HEK293 (cell line): ENCODE results near the gene PRR19.

Source experiments
- BCL11A ChIP-seq: fragments of 450-650 bp; formaldehyde crosslinking; IDR thresholded peaks from 2 replicates; pipeline ENCODE4 v1.5.1; 2016; ENCODE audit warnings: low read depth, missing biosample characterization, missing genetic modification characterization
- BCL6B ChIP-seq: fragments of 450-650 bp; formaldehyde crosslinking; IDR thresholded peaks from 2 replicates; pipeline ENCODE4 v1.5.1; 2017; ENCODE audit warnings: missing biosample characterization, missing genetic modification characterization
- EGR2 ChIP-seq: fragments of 450-650 bp; formaldehyde crosslinking; IDR thresholded peaks from 2 replicates; pipeline ENCODE4 v1.5.1; 2016; ENCODE audit warnings: low read depth, missing biosample characterization, missing genetic modification characterization
- GLI4 ChIP-seq: fragments of 450-650 bp; formaldehyde crosslinking; IDR thresholded peaks from 2 replicates; pipeline ENCODE4 v1.5.1; 2016; ENCODE audit warnings: missing biosample characterization, missing genetic modification characterization
- KLF7 ChIP-seq: fragments of 450-650 bp; formaldehyde crosslinking; IDR thresholded peaks from 2 replicates; pipeline ENCODE4 v1.5.1; 2016; ENCODE audit warnings: missing biosample characterization, missing genetic modification characterization, borderline replicate concordance
- OVOL3 ChIP-seq: fragments of 450-650 bp; formaldehyde crosslinking; IDR thresholded peaks from 2 replicates; pipeline ENCODE4 v1.5.1; 2016; ENCODE audit warnings: missing biosample characterization, missing genetic modification characterization
- PRDM1 ChIP-seq: fragments of 450-650 bp; formaldehyde crosslinking; IDR thresholded peaks from 2 replicates; pipeline ENCODE4; 2016; ENCODE audit warnings: missing biosample characterization, missing genetic modification characterization
- RBAK ChIP-seq: fragments of 450-650 bp; formaldehyde crosslinking; IDR thresholded peaks from 2 replicates; pipeline ENCODE4 v1.5.1; 2016; ENCODE audit warnings: missing biosample characterization, missing genetic modification characterization
- SCRT1 ChIP-seq: fragments of 450-650 bp; formaldehyde crosslinking; IDR thresholded peaks from 2 replicates; pipeline ENCODE4 v1.5.1; 2016; ENCODE audit warnings: missing biosample characterization, missing genetic modification characterization, borderline replicate concordance
- SP3 ChIP-seq: fragments of 450-650 bp; formaldehyde crosslinking; IDR thresholded peaks from 2 replicates; pipeline ENCODE4 v1.5.1; 2016; ENCODE audit warnings: missing biosample characterization, missing genetic modification characterization
- TCF7L2 ChIP-seq: IDR thresholded peaks from 2 replicates; pipeline ENCODE4 v1.6.1; 2011; ENCODE audit warnings: low read depth, mild to moderate bottlenecking, inconsistent platforms, low read length, moderate library complexity, borderline replicate concordance
- ZBTB7A ChIP-seq: fragments of 450-650 bp; formaldehyde crosslinking; IDR thresholded peaks from 2 replicates; pipeline ENCODE4 v1.5.1; 2016; ENCODE audit warnings: low read depth, missing biosample characterization, missing genetic modification characterization
- ZFP69B ChIP-seq: fragments of 450-650 bp; formaldehyde crosslinking; IDR thresholded peaks from 2 replicates; pipeline ENCODE4 v1.5.1; 2016; ENCODE audit warnings: missing biosample characterization, missing genetic modification characterization
- ZNF114 ChIP-seq: fragments of 450-650 bp; formaldehyde crosslinking; IDR thresholded peaks from 2 replicates; pipeline ENCODE4 v1.5.0; 2017; ENCODE audit warnings: missing biosample characterization, missing genetic modification characterization
- ZNF132 ChIP-seq: fragments of 450-650 bp; formaldehyde crosslinking; IDR thresholded peaks from 2 replicates; pipeline ENCODE4 v1.5.1; 2017; ENCODE audit warnings: missing biosample characterization, missing genetic modification characterization, borderline replicate concordance
- ZNF138 ChIP-seq: fragments of 450-650 bp; formaldehyde crosslinking; IDR thresholded peaks from 2 replicates; pipeline ENCODE4 v1.5.1; 2016; ENCODE audit warnings: missing biosample characterization, missing genetic modification characterization, borderline replicate concordance
- ZNF140 ChIP-seq: fragments of 450-650 bp; formaldehyde crosslinking; IDR thresholded peaks from 2 replicates; pipeline ENCODE4 v1.5.1; 2016; ENCODE audit warnings: missing biosample characterization, missing genetic modification characterization
- ZNF146 ChIP-seq: fragments of 450-650 bp; formaldehyde crosslinking; IDR thresholded peaks from 2 replicates; pipeline ENCODE4 v1.5.1; 2016; ENCODE audit warnings: missing biosample characterization, missing genetic modification characterization
- ZNF26 ChIP-seq: fragments of 450-650 bp; formaldehyde crosslinking; IDR thresholded peaks from 2 replicates; pipeline ENCODE4 v1.5.1; 2016; ENCODE audit warnings: missing biosample characterization, missing genetic modification characterization
- ZNF302 ChIP-seq: fragments of 450-650 bp; formaldehyde crosslinking; IDR thresholded peaks from 2 replicates; pipeline ENCODE4 v1.5.1; 2016; ENCODE audit warnings: missing biosample characterization, missing genetic modification characterization, low read depth
- ZNF416 ChIP-seq: fragments of 450-650 bp; formaldehyde crosslinking; IDR thresholded peaks from 2 replicates; pipeline ENCODE4 v1.5.1; 2016; ENCODE audit warnings: missing biosample characterization, missing genetic modification characterization
- ZNF426 ChIP-seq: fragments of 450-650 bp; formaldehyde crosslinking; IDR thresholded peaks from 2 replicates; pipeline ENCODE4 v1.5.1; 2017; ENCODE audit warnings: missing biosample characterization, missing genetic modification characterization, mild to moderate bottlenecking, inconsistent platforms, moderate library complexity
- ZNF488 ChIP-seq: fragments of 450-650 bp; formaldehyde crosslinking; IDR thresholded peaks from 2 replicates; pipeline ENCODE4 v1.5.1; 2016; ENCODE audit warnings: missing biosample characterization, missing genetic modification characterization
- ZNF514 ChIP-seq: fragments of 450-650 bp; formaldehyde crosslinking; IDR thresholded peaks from 2 replicates; pipeline ENCODE4 v1.5.1; 2016; ENCODE audit warnings: missing biosample characterization, missing genetic modification characterization
- ZNF544 ChIP-seq: fragments of 450-650 bp; formaldehyde crosslinking; IDR thresholded peaks from 2 replicates; pipeline ENCODE4 v1.5.0; 2017; ENCODE audit warnings: missing biosample characterization, missing genetic modification characterization
- ZNF558 ChIP-seq: fragments of 450-650 bp; formaldehyde crosslinking; IDR thresholded peaks from 2 replicates; pipeline ENCODE4 v1.5.1; 2016; ENCODE audit warnings: missing biosample characterization, missing genetic modification characterization
- ZNF626 ChIP-seq: fragments of 450-650 bp; sonication (Bioruptor Pico); formaldehyde crosslinking; IDR thresholded peaks from 2 replicates; pipeline ENCODE4 v1.5.1; 2018; ENCODE audit warnings: missing biosample characterization, missing genetic modification characterization, inconsistent platforms
- ZNF670 ChIP-seq: fragments of 450-650 bp; formaldehyde crosslinking; IDR thresholded peaks from 2 replicates; pipeline ENCODE4 v1.5.1; 2016; ENCODE audit warnings: missing biosample characterization, missing genetic modification characterization, low read depth
- ZNF792 ChIP-seq: fragments of 450-650 bp; formaldehyde crosslinking; IDR thresholded peaks from 2 replicates; pipeline ENCODE4 v1.5.1; 2016; ENCODE audit warnings: missing biosample characterization, missing genetic modification characterization
- ZSCAN16 ChIP-seq: fragments of 450-650 bp; formaldehyde crosslinking; IDR thresholded peaks from 2 replicates; pipeline ENCODE4 v1.5.1; 2016; ENCODE audit warnings: missing biosample characterization, missing genetic modification characterization
- ZSCAN18 ChIP-seq: fragments of 450-650 bp; formaldehyde crosslinking; IDR thresholded peaks from 2 replicates; pipeline ENCODE4 v1.5.1; 2016; ENCODE audit warnings: missing biosample characterization, missing genetic modification characterization
- TF ChIP-seq, protein P1 (sequence below): fragments of 450-650 bp; formaldehyde crosslinking; IDR thresholded peaks from 2 replicates; pipeline ENCODE4 v1.5.1; 2016; ENCODE audit warnings: missing biosample characterization, missing genetic modification characterization
- TF ChIP-seq, protein P2 (sequence below): sonication (generic); formaldehyde crosslinking; IDR thresholded peaks from 2 replicates; pipeline ENCODE4 v1.8.1; 2022; ENCODE audit warnings: mild to moderate bottlenecking, moderate library complexity, missing genetic modification reagents

PRR19 gene

DNA sequence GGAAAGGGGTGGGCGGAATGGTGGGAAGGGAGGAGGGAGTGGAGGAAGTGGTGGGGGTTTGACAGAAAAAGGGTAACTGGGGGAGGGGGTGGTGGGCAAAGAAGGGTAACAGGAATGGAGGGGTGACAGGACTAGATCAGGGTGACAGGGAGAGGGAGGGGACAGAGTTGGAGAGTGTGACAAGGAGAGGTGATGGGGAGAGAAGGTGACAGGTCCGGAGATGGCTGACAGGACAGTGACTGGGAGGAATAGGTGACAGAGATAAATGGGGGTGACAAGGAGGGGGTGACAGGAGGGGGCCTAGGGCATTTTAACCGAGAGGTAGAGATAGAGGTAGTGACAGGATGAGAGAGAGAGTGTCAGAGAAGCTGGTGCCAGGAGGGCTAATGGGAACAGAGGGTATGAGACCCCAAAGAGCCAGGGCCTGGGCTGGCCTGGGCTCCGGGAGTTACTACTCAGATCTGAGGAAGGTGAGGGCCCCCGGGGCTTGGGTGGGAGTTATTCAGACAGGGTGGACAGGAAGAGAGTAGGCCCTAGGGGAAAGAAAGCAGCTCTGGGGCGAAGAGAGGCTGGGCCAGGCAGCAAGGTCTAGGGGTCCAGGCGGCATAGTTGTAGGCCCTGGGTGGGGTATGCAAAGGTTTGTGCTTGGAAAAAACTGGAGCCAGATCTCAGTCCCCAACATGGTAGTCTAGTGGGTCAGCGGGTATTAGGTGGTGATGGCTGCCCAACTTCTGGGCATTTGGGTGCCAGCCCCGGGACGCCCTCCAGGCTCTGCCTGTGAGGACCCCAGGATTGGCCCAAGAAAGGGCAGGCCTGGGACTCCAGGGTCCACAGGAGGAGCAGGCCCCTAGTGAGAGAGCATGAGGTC lies 32.2 kb upstream of the PRR19 start (continued):
- TF ChIP-seq, protein P1, sequence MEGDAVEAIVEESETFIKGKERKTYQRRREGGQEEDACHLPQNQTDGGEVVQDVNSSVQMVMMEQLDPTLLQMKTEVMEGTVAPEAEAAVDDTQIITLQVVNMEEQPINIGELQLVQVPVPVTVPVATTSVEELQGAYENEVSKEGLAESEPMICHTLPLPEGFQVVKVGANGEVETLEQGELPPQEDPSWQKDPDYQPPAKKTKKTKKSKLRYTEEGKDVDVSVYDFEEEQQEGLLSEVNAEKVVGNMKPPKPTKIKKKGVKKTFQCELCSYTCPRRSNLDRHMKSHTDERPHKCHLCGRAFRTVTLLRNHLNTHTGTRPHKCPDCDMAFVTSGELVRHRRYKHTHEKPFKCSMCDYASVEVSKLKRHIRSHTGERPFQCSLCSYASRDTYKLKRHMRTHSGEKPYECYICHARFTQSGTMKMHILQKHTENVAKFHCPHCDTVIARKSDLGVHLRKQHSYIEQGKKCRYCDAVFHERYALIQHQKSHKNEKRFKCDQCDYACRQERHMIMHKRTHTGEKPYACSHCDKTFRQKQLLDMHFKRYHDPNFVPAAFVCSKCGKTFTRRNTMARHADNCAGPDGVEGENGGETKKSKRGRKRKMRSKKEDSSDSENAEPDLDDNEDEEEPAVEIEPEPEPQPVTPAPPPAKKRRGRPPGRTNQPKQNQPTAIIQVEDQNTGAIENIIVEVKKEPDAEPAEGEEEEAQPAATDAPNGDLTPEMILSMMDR (tag by site-specific recombination) = no peak; the same call in 1 of the 2 replicates
- TF ChIP-seq KLF7 (tag by site-specific recombination) (0 out of 2 replicates have a peak, but pooled peaks have one; percentile 13), SCRT1 (tag by site-specific recombination) (no peak), EGR2 (tag by site-specific recombination) (peak; percentile 56), ZNF488 (tag by site-specific recombination) (0 out of 2 replicates have a peak, but pooled peaks have one; percentile 26), ZNF544 (tag by site-specific recombination) (no peak), ZNF426 (no peak), ZNF792 (no peak), SP3 (tag by site-specific recombination) (no peak), ZNF138 (tag by site-specific recombination) (no peak), OVOL3 (tag by site-specific recombination) (no peak), GLI4 (tag by site-specific recombination) (no peak), ZFP69B (tag by site-specific recombination) (0 out of 2 replicates have a peak, but pooled peaks have one; percentile 35), PRDM1 (peak; percentile 91), RBAK (tag by site-specific recombination) (peak; percentile 51; the same call in 1 of the 2 replicates), ZNF26 (no peak), ZNF302 (no peak), ZNF114 (no peak), ZNF514 (tag by site-specific recombination) (no peak), TCF7L2 (no peak), ZNF558 (tag by site-specific recombination) (no peak), ZNF146 (0 out of 2 replicates have a peak, but pooled peaks have one; percentile 7), ZNF626 (tag by site-specific recombination) (no peak), BCL11A (no peak), BCL6B (tag by site-specific recombination) (no peak), ZBTB7A (tag by site-specific recombination) (peak; percentile 67; the same call in 1 of the 2 replicates), ZNF416 (tag by site-specific recombination) (no peak; the same call in 1 of the 2 replicates), ZSCAN18 (tag by site-specific recombination) (no peak), ZNF132 (tag by site-specific recombination) (no peak), ZSCAN16 (tag by site-specific recombination) (no peak), ZNF140 (no peak), ZNF670 (no peak)
- TF ChIP-seq, protein P2, sequence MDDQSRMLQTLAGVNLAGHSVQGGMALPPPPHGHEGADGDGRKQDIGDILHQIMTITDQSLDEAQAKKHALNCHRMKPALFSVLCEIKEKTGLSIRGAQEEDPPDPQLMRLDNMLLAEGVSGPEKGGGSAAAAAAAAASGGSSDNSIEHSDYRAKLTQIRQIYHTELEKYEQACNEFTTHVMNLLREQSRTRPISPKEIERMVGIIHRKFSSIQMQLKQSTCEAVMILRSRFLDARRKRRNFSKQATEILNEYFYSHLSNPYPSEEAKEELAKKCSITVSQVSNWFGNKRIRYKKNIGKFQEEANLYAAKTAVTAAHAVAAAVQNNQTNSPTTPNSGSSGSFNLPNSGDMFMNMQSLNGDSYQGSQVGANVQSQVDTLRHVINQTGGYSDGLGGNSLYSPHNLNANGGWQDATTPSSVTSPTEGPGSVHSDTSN (CRISPR knock-in tag) = no peak
